IMR-90 (cell line): ENCODE data around the gene SLC4A5. TPM values are rescaled to one million over a fixed set of nuclear protein-coding genes. Genes with fewer than 3 reads are reported as not detected.

Source experiments
- CEBPB ChIP-seq: IDR thresholded peaks from 2 replicates; pipeline ENCODE4 v1.6.1; 2012; ENCODE audit warnings: low read depth, low read length, improper control_type of control experiment
- CTCF ChIP-seq: conservative IDR thresholded peaks from 2 replicates; pipeline ENCODE4 v1.5.1; 2012; ENCODE audit warnings: mild to moderate bottlenecking, low read depth, low read length, improper control_type of control experiment
- FOS ChIP-seq: fragments of 150-350 bp; IDR thresholded peaks from 2 replicates; pipeline ENCODE4 v1.6.1; 2016; ENCODE audit warnings: low read depth, low read length
- MXI1 ChIP-seq: IDR thresholded peaks from 2 replicates; pipeline ENCODE4 v1.6.1; 2012; ENCODE audit warnings: low read depth, mild to moderate bottlenecking, low read length, moderate library complexity, borderline replicate concordance
- POLR2A ChIP-seq: IDR thresholded peaks from 2 replicates; pipeline ENCODE4 v1.6.1; 2012; ENCODE audit warnings: mild to moderate bottlenecking, low read depth, low read length
- RCOR1 ChIP-seq: IDR thresholded peaks from 2 replicates; pipeline ENCODE4 v1.6.1; 2012; ENCODE audit warnings: mild to moderate bottlenecking, low read length, improper control_type of control experiment; ENCODE audit not compliant: insufficient replicate concordance
- polyA plus RNA-seq, 3 experiments: library from polyadenylated mRNA; depleted of rRNA; stranded (reverse); fragments of >200 nt; gene quantifications; 2 replicates each; pipeline ENCODE4 v1.2.3, GENCODE V29; 2012; ENCODE audit warnings: low replicate concordance in 1 of 3
- total RNA-seq: library from RNA; depleted of rRNA; stranded (reverse); fragments of >200 nt; gene quantifications from 2 replicates; pipeline ENCODE4 v1.2.3, GENCODE V29; 2012

Gene SLC4A5
- total and polyA plus RNA-seq, 2 of the 4 experiments (the other 2 are of a cell fraction) = 0.18 to 0.22 TPM

DNA sequence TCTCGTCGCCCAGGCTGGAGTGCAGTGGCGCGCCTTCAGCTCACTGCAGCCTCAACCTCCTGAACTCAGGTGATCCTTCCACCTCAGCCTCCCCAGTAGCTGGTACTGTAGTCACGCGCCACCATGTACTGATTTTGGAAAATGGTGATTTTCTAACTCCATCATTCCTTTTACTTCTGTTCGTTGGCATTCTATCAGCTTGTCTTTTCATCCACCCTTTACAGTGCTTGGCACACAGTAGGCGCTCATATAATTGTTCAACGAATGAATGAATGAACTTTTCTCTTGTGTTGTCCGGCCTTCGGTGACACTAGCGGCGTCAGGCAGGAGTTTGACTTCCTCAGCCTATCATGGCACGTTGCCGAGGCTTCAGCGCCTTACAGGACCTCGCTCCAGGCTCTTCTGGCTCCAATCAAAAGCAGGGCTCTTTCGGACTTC lies 145.2 kb downstream of the SLC4A5 start (continued):
- no peak for TF ChIP-seq FOS
- no peak for TF ChIP-seq RCOR1
- TF ChIP-seq MXI1 = no peak
- no peak for TF ChIP-seq CTCF
- no peak for TF ChIP-seq CEBPB
- TF ChIP-seq POLR2A = no peak
